ENCODE measurements around the gene ACR. TPM values are rescaled to one million over a fixed set of nuclear protein-coding genes. Genes with fewer than 3 reads are reported as not detected.

Gene ACR
- total and polyA plus RNA-seq, 2 of the 4 experiments (the other 2 are of a cell fraction): not detected

DNA sequence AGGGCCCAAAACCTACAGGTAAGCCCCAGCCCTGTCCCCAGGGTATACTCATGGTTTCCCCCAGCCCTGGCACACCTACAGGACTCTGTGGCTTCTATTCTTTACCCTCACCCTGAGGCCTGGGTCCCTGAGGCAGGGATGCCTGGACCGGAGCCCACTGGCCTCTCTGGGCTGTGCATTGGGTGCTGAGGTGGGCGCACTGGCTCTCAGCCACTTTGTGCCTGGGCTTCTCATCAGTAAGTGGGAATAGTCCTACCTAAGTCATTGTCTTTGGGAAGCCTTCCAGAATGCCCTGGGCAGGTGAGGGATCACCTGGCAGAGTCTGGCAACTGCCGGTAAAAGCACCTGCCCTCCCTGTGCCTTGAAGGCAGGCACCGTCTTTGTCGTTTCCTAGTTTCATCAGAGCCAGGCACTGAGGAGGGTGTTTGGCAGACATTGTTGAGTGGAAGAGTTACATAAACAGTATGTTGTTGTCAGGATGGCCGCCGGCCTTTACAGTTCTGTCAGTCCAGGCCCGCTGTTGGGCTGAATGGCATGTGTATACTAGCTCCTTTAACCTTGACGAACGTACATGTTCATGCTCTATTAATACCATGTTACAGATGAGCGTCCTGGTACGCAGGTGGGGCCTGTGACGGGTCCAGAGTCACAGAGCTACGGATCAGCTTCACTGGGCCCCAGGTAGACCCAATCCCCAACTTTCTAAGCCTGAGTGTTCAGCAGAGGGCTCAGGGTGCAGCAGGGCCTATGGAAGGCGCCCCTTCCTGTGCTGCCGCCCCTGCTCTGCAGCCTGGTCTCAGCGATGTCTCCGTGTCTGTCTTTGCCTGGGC, 42.4 kb upstream of the ACR start:
- Histone ChIP-seq H4K91ac (ENCODE audit: insufficient read depth, low read depth, low read length) (no peak overlapping the region), H3K36me3 (ENCODE audit: control insufficient read depth, insufficient read depth, low read length) (no peaks in the 10 kb centered on the region), H3K9ac (ENCODE audit: low read depth, low read length) (no peak overlapping the region), H2AFZ (replicated peaks; ENCODE audit: low read length, poor library complexity) (no peak overlapping the region), H2AK5ac (ENCODE audit: low read depth, low read length) (no peak overlapping the region), H2BK20ac (ENCODE audit: low read depth, low read length) (no peak overlapping the region), H3K18ac (ENCODE audit: low read depth, low read length) (no peak overlapping the region), H3K4ac (ENCODE audit: low read depth, low read length) (no peak overlapping the region), H3K14ac (replicated peaks; ENCODE audit: low read depth, low read length) (no peak overlapping the region), H3K9me1 (ENCODE audit: insufficient read depth, low read length) (no peaks in the 10 kb centered on the region), H3K56ac (ENCODE audit: extremely low read depth, insufficient read depth, low read length) (no peak overlapping the region), H2BK120ac (ENCODE audit: low read depth, low read length) (no peak overlapping the region), H3K79me1 (ENCODE audit: low read depth in 1 of 2, low read length in 2 of 2) (peaks cover 3 to 12% of the 10 kb centered on the region in 2 experiments; a peak in 2 of 4 replicates), H3K4me2 (ENCODE audit: low read depth, low read length) (no peak overlapping the region), H3K9me3 (ENCODE audit: control insufficient read depth, insufficient read depth, low read length) (no peaks in the 10 kb centered on the region), H4K20me1 (ENCODE audit: insufficient read depth, low read length) (no peaks in the 10 kb centered on the region; the same call in 1 of the 2 replicates), H3K4me1 (ENCODE audit: control insufficient read depth, insufficient read depth, low read length) (peaks cover 4% of the 10 kb centered on the region), H2BK15ac (ENCODE audit: low read depth, low read length) (no peak overlapping the region), H2BK5ac (ENCODE audit: low read depth, low read length, poor library complexity, severe bottlenecking) (no peak overlapping the region), H3K23ac (ENCODE audit: low read depth, low read length) (no peak overlapping the region), H3K4me3 (ENCODE audit: insufficient read depth, low read depth, low read length) (no peak overlapping the region), H3K27me3 (ENCODE audit: control insufficient read depth, insufficient read depth, low read length) (peaks cover 12% of the 10 kb centered on the region), H3K27ac (ENCODE audit: insufficient read depth, low read length) (no peak overlapping the region), H4K8ac (ENCODE audit: low read depth in 2 of 2, low read length in 2 of 2) (no peak overlapping the region), H2AK9ac (replicated peaks; ENCODE audit: low read depth, low read length, poor library complexity) (no peak overlapping the region), H4K5ac (ENCODE audit: low read depth, low read length) (no peak overlapping the region)
- TF ChIP-seq RFX5 (IDR thresholded peaks at IDR 0.05; ENCODE audit: low read depth, low read length): no peak
- no peak for TF ChIP-seq NFE2L2 (IDR thresholded peaks at IDR 0.05; ENCODE audit: low read depth, low read length)
- TF ChIP-seq MXI1 (IDR thresholded peaks at IDR 0.05; ENCODE audit: borderline replicate concordance, low read depth, low read length): no peak
- no peak for TF ChIP-seq FOS (IDR thresholded peaks at IDR 0.05; ENCODE audit: low read depth, low read length)
- TF ChIP-seq, protein P1, sequence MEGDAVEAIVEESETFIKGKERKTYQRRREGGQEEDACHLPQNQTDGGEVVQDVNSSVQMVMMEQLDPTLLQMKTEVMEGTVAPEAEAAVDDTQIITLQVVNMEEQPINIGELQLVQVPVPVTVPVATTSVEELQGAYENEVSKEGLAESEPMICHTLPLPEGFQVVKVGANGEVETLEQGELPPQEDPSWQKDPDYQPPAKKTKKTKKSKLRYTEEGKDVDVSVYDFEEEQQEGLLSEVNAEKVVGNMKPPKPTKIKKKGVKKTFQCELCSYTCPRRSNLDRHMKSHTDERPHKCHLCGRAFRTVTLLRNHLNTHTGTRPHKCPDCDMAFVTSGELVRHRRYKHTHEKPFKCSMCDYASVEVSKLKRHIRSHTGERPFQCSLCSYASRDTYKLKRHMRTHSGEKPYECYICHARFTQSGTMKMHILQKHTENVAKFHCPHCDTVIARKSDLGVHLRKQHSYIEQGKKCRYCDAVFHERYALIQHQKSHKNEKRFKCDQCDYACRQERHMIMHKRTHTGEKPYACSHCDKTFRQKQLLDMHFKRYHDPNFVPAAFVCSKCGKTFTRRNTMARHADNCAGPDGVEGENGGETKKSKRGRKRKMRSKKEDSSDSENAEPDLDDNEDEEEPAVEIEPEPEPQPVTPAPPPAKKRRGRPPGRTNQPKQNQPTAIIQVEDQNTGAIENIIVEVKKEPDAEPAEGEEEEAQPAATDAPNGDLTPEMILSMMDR (conservative IDR thresholded peaks at IDR 0.05; ENCODE audit: low read depth, low read length): no peak
- TF ChIP-seq MAFK (IDR thresholded peaks at IDR 0.05; ENCODE audit: low read depth, low read length): no peak
- TF ChIP-seq CHD1 (IDR thresholded peaks at IDR 0.05; ENCODE audit: low read depth, low read length): no peak
- no peak for TF ChIP-seq POLR2A (IDR thresholded peaks at IDR 0.05; ENCODE audit: low read depth, low read length)
- TF ChIP-seq CEBPB (IDR thresholded peaks at IDR 0.05; ENCODE audit: low read depth, low read length): no peak
- TF ChIP-seq, protein P2, sequence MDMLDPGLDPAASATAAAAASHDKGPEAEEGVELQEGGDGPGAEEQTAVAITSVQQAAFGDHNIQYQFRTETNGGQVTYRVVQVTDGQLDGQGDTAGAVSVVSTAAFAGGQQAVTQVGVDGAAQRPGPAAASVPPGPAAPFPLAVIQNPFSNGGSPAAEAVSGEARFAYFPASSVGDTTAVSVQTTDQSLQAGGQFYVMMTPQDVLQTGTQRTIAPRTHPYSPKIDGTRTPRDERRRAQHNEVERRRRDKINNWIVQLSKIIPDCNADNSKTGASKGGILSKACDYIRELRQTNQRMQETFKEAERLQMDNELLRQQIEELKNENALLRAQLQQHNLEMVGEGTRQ (IDR thresholded peaks at IDR 0.05; ENCODE audit: low read depth, low read length): no peak
- TF ChIP-seq SMC3 (IDR thresholded peaks at IDR 0.05; ENCODE audit: low read depth, low read length): no peak
- TF ChIP-seq MAZ (IDR thresholded peaks at IDR 0.05; ENCODE audit: borderline replicate concordance, low read depth, low read length): no peak
- ChIA-PET CTCF (no interaction called here), POLR2A (ENCODE audit: unreplicated experiment) (no interaction called here)
- dilution Hi-C loops (cut with HindIII; ENCODE audit: low sequenced_read_pairs, unreplicated experiment) (no loop called here), in situ Hi-C loops (cut with MboI; ENCODE audit: low sequenced_read_pairs) (no loop called here), intact Hi-C loops (cut with micrococcal nuclease) (no loop called here)
- no TSS peak for BruUV-seq (replicated peaks)
- WGBS, 2 experiments (ENCODE audit: extremely low coverage in 2 of 2, insufficient read length in 1 of 2): 87% methylated on average over 12 of the region's 18 CpGs; no CpG with 5 or more reads in 1 of the 2 experiments
- DNase-seq (no peak), ATAC-seq (ENCODE audit: low read depth) (no peak)

Data from IMR-90 (cell line).